HEK293 (cell line): ENCODE data around the gene CDK6.

Experiments
- CTCF ChIA-PET: fragments of 350-600 bp; formaldehyde crosslinking; extraction: SDS; loops from one replicate; lab custom pipeline; 2021; ENCODE audit warnings: antibody characterized with exemption; lab: Yijun Ruan, JAX
- POLR2A ChIA-PET: fragments of 300-600 bp; formaldehyde crosslinking; extraction: SDS; loops from one replicate; lab custom pipeline; 2020; ENCODE audit warnings: antibody characterized with exemption, inconsistent platforms; lab: Yijun Ruan, JAX
- H3K27ac ChIP-seq: fragments of 200-500 bp; sonication (Bioruptor generic); 2 replicates; pipeline ENCODE4 v1.5.1; 2014; ENCODE audit warnings: low read depth, low read length, control low read depth, inconsistent platforms; ENCODE audit errors: extremely low read depth
- H3K36me3 ChIP-seq, 2 experiments: fragments of 200-500 bp in 1 of 2; sonication (Bioruptor generic) in 1 of 2; 1 replicate in 1 of 2; 2 replicates in 1 of 2; pipeline ENCODE4 v1.5.1; 2014 to 2017; ENCODE audit warnings: inconsistent platforms in 2 of 2, low read length in 2 of 2; ENCODE audit not compliant: control insufficient read depth in 2 of 2, insufficient read depth in 1 of 2
- H3K4me1 ChIP-seq: fragments of 200-500 bp; sonication (Bioruptor generic); 2 replicates; pipeline ENCODE4 v1.5.1; 2014; ENCODE audit warnings: mild to moderate bottlenecking, low read length, inconsistent platforms; ENCODE audit not compliant: control insufficient read depth, insufficient read depth
- H3K4me3 ChIP-seq: 2 replicates; pipeline ENCODE4 v1.5.1; 2011; ENCODE audit warnings: low read depth, mild to moderate bottlenecking, control low read depth, low read length, moderate library complexity
- H3K9me3 ChIP-seq: fragments of 200-500 bp; sonication (Bioruptor generic); 2 replicates; pipeline ENCODE4 v1.5.1; 2014; ENCODE audit warnings: low read depth, low read length, inconsistent platforms; ENCODE audit not compliant: control insufficient read depth, insufficient read depth
- ATF2 ChIP-seq: fragments of 450-650 bp; formaldehyde crosslinking; IDR thresholded peaks from 2 replicates; pipeline ENCODE4 v1.5.1; 2016; ENCODE audit warnings: missing biosample characterization, missing genetic modification characterization, low read depth
- FEZF1 ChIP-seq: fragments of 450-650 bp; formaldehyde crosslinking; IDR thresholded peaks from 2 replicates; pipeline ENCODE4 v1.5.1; 2016; ENCODE audit warnings: missing biosample characterization, missing genetic modification characterization
- HIC1 ChIP-seq: fragments of 450-650 bp; formaldehyde crosslinking; IDR thresholded peaks from 2 replicates; pipeline ENCODE4 v1.5.1; 2016; ENCODE audit warnings: missing biosample characterization, missing genetic modification characterization
- MEIS1 ChIP-seq: sonication (generic); formaldehyde crosslinking; IDR thresholded peaks from 2 replicates; pipeline ENCODE4 v1.8.1; 2022; ENCODE audit warnings: missing genetic modification reagents, mild to moderate bottlenecking, borderline replicate concordance
- PRDM1 ChIP-seq: fragments of 450-650 bp; formaldehyde crosslinking; IDR thresholded peaks from 2 replicates; pipeline ENCODE4; 2016; ENCODE audit warnings: missing biosample characterization, missing genetic modification characterization
- PRDM6 ChIP-seq: fragments of 450-650 bp; formaldehyde crosslinking; IDR thresholded peaks from 2 replicates; pipeline ENCODE4 v1.5.1; 2017; ENCODE audit warnings: missing biosample characterization, missing genetic modification characterization
- SP7 ChIP-seq: fragments of 450-650 bp; formaldehyde crosslinking; IDR thresholded peaks from 2 replicates; pipeline ENCODE4 v1.5.1; 2016; ENCODE audit warnings: missing biosample characterization, missing genetic modification characterization
- TSHZ1 ChIP-seq: fragments of 450-650 bp; formaldehyde crosslinking; IDR thresholded peaks from 2 replicates; pipeline ENCODE4 v1.5.1; 2016; ENCODE audit warnings: missing biosample characterization, missing genetic modification characterization, borderline replicate concordance
- ZBTB7A ChIP-seq: fragments of 450-650 bp; formaldehyde crosslinking; IDR thresholded peaks from 2 replicates; pipeline ENCODE4 v1.5.1; 2016; ENCODE audit warnings: low read depth, missing biosample characterization, missing genetic modification characterization
- ZNF112 ChIP-seq: fragments of 450-650 bp; formaldehyde crosslinking; IDR thresholded peaks from 2 replicates; pipeline ENCODE4 v1.5.0; 2017; ENCODE audit warnings: missing biosample characterization, missing genetic modification characterization
- ZNF280D ChIP-seq: fragments of 450-650 bp; formaldehyde crosslinking; IDR thresholded peaks from 2 replicates; pipeline ENCODE4 v1.5.1; 2016; ENCODE audit warnings: missing biosample characterization, missing genetic modification characterization
- ZNF362 ChIP-seq: fragments of 450-650 bp; formaldehyde crosslinking; IDR thresholded peaks from 2 replicates; pipeline ENCODE4 v1.5.1; 2016; ENCODE audit warnings: missing biosample characterization, missing genetic modification characterization
- ZNF366 ChIP-seq: fragments of 450-650 bp; formaldehyde crosslinking; conservative IDR thresholded peaks from 2 replicates; pipeline ENCODE4 v1.5.1; 2016; ENCODE audit warnings: missing biosample characterization, missing genetic modification characterization
- ZNF626 ChIP-seq: fragments of 450-650 bp; sonication (Bioruptor Pico); formaldehyde crosslinking; IDR thresholded peaks from 2 replicates; pipeline ENCODE4 v1.5.1; 2018; ENCODE audit warnings: missing biosample characterization, missing genetic modification characterization, inconsistent platforms
- ZNF768 ChIP-seq: fragments of 450-650 bp; formaldehyde crosslinking; IDR thresholded peaks from 2 replicates; pipeline ENCODE4 v1.5.1; 2018; ENCODE audit warnings: missing biosample characterization, mild to moderate bottlenecking, missing genetic modification characterization
- TF ChIP-seq, protein P1 (sequence below): fragments of 450-650 bp; formaldehyde crosslinking; IDR thresholded peaks from 2 replicates; pipeline ENCODE4 v1.5.1; 2016; ENCODE audit warnings: missing biosample characterization, missing genetic modification characterization
- TF ChIP-seq, protein P2 (sequence below): fragments of 450-650 bp; formaldehyde crosslinking; IDR thresholded peaks from 2 replicates; pipeline ENCODE4 v1.5.1; 2016; ENCODE audit warnings: missing biosample characterization, missing genetic modification characterization

CDK6 gene

GRCh38 chr7:92633211-92633906 lies 203.0 kb downstream of the CDK6 start:
- ChIA-PET POLR2A (interaction anchor here (0.6 to 0.7 kb wide), 2 partner anchors 43 to 105 kb away, joined by 3 read pairs; partner anchors contain the start of gene RBM48), CTCF (interaction anchor here (0.7 to 2.1 kb wide), 2 partner anchors 13 to 195 kb away, joined by 3 to 7 read pairs; no protein-coding TSS in a partner anchor)
- no peak overlapping the region for H3K27ac ChIP-seq
- no peaks in the 10 kb centered on the region for H3K36me3 ChIP-seq
- H3K4me3 ChIP-seq: no peak overlapping the region
- H3K4me1 ChIP-seq: peaks cover 23% of the 10 kb centered on the region
- H3K9me3 ChIP-seq: no peaks in the 10 kb centered on the region
- no peak for TF ChIP-seq ZNF280D
- no peak for TF ChIP-seq ZNF626
- peak; percentile 24; the same call in 1 of the 2 replicates for TF ChIP-seq ZNF366
- no peak for TF ChIP-seq ZNF768 (tag by site-specific recombination)
- 0 out of 2 replicates have a peak, but pooled peaks have one; percentile 19 for TF ChIP-seq MEIS1 (CRISPR knock-in tag)
- TF ChIP-seq ZBTB7A (tag by site-specific recombination): no peak
- TF ChIP-seq, protein P1, sequence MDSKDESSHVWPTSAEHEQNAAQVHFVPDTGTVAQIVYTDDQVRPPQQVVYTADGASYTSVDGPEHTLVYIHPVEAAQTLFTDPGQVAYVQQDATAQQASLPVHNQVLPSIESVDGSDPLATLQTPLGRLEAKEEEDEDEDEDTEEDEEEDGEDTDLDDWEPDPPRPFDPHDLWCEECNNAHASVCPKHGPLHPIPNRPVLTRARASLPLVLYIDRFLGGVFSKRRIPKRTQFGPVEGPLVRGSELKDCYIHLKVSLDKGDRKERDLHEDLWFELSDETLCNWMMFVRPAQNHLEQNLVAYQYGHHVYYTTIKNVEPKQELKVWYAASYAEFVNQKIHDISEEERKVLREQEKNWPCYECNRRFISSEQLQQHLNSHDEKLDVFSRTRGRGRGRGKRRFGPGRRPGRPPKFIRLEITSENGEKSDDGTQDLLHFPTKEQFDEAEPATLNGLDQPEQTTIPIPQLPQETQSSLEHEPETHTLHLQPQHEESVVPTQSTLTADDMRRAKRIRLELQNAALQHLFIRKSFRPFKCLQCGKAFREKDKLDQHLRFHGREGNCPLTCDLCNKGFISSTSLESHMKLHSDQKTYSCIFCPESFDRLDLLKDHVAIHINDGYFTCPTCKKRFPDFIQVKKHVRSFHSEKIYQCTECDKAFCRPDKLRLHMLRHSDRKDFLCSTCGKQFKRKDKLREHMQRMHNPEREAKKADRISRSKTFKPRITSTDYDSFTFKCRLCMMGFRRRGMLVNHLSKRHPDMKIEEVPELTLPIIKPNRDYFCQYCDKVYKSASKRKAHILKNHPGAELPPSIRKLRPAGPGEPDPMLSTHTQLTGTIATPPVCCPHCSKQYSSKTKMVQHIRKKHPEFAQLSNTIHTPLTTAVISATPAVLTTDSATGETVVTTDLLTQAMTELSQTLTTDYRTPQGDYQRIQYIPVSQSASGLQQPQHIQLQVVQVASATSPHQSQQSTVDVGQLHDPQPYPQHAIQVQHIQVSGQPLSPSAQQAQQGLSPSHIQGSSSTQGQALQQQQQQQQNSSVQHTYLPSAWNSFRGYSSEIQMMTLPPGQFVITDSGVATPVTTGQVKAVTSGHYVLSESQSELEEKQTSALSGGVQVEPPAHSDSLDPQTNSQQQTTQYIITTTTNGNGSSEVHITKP (tag by site-specific recombination): no peak
- no peak for TF ChIP-seq TSHZ1
- no peak for TF ChIP-seq ZNF112 (tag by site-specific recombination)
- TF ChIP-seq PRDM1: 0 out of 2 replicates have a peak, but pooled peaks have one; percentile 30
- TF ChIP-seq PRDM6 (tag by site-specific recombination): peak; percentile 51
- TF ChIP-seq FEZF1 (tag by site-specific recombination): 0 out of 2 replicates have a peak, but pooled peaks have one; percentile 16
- TF ChIP-seq ATF2 (tag by site-specific recombination): no peak
- TF ChIP-seq ZNF362 (tag by site-specific recombination): peak; percentile 70; the same call in 1 of the 2 replicates
- no peak for TF ChIP-seq HIC1 (tag by site-specific recombination)
- TF ChIP-seq SP7 (tag by site-specific recombination): peak; percentile 33; the same call in 1 of the 2 replicates
- TF ChIP-seq, protein P2, sequence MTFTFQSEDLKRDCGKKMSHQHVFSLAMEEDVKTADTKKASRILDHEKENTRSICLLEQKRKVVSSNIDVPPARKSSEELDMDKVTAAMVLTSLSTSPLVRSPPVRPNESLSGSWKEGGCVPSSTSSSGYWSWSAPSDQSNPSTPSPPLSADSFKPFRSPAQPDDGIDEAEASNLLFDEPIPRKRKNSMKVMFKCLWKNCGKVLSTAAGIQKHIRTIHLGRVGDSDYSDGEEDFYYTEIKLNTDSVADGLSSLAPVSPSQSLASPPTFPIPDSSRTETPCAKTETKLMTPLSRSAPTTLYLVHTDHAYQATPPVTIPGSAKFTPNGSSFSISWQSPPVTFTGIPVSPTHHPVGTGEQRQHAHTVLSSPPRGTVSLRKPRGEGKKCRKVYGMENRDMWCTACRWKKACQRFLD: no peak
